ENCODE data around the gene DCBLD2.
A peak's percentile ranks its signal among the peaks of the same experiment; 100 is the strongest.
"Not testable (repeated sequence)": the region's sequence is repeated elsewhere in the genome, so short reads cannot be mapped to it uniquely, and the experiment has no call there.

The DCBLD2 gene

GRCh38 chr3:98892263-98892662 is 9.2 kb downstream of the DCBLD2 start:
- no peak for DNase-seq (ENCODE audit: low read depth in 2 of 2)

GRCh38 chr3:98890965-98891910 is 10.3 kb downstream of the DCBLD2 start:
- no peak for DNase-seq (ENCODE audit: low read depth in 2 of 2)

- DNase-seq (ENCODE audit: low read depth in 2 of 2) = no peak
Measured at GRCh38 chr3:98890181-98890835, 11.2 kb downstream of the DCBLD2 start.

GRCh38 chr3:98887684-98888083 is 13.8 kb downstream of the DCBLD2 start:
- DNase-seq (ENCODE audit: low read depth in 2 of 2) = no peak

GRCh38 chr3:98886525-98886924 is 15.0 kb downstream of the DCBLD2 start:
- no peak for DNase-seq (ENCODE audit: low read depth in 2 of 2)

GRCh38 chr3:98885851-98886250 is 15.6 kb downstream of the DCBLD2 start:
- no peak for DNase-seq (ENCODE audit: low read depth in 2 of 2)

GRCh38 chr3:98884675-98885371 is 16.7 kb downstream of the DCBLD2 start:
- peak; percentile 49 to 51 for DNase-seq (ENCODE audit: low read depth in 2 of 2)

- not testable (repeated sequence) for DNase-seq (ENCODE audit: low read depth in 2 of 2)
Measured at GRCh38 chr3:98882614-98883333, 18.7 kb downstream of the DCBLD2 start.

GRCh38 chr3:98877132-98877531 is 24.4 kb downstream of the DCBLD2 start:
- DNase-seq (ENCODE audit: low read depth in 2 of 2) = no peak

- no peak for DNase-seq (ENCODE audit: low read depth in 2 of 2)
Measured at GRCh38 chr3:98875535-98875934, 26.0 kb downstream of the DCBLD2 start.

GRCh38 chr3:98874602-98875249 is 26.8 kb downstream of the DCBLD2 start:
- no peak for DNase-seq (ENCODE audit: low read depth in 2 of 2)

- DNase-seq (ENCODE audit: low read depth in 2 of 2) = no peak
Measured at GRCh38 chr3:98869391-98869790, 32.1 kb downstream of the DCBLD2 start.

- DNase-seq (ENCODE audit: low read depth in 2 of 2) = not testable (repeated sequence)
Measured at GRCh38 chr3:98857971-98858370, 43.5 kb downstream of the DCBLD2 start.

- DNase-seq (ENCODE audit: low read depth in 2 of 2) = not testable (repeated sequence)
Measured at GRCh38 chr3:98857258-98857657, 44.2 kb downstream of the DCBLD2 start.

GRCh38 chr3:98856724-98857123 is 44.8 kb downstream of the DCBLD2 start:
- no peak for DNase-seq (ENCODE audit: low read depth in 2 of 2)

GRCh38 chr3:98855806-98856400 is 45.6 kb downstream of the DCBLD2 start:
- peak; percentile 84 for DNase-seq (ENCODE audit: low read depth in 2 of 2)

GRCh38 chr3:98848108-98848507 is 53.4 kb downstream of the DCBLD2 start:
- no peak for DNase-seq (ENCODE audit: low read depth in 2 of 2)

- peak; percentile 56 to 62 for DNase-seq (ENCODE audit: low read depth in 2 of 2)
Measured at GRCh38 chr3:98846101-98846500, 55.4 kb downstream of the DCBLD2 start.

GRCh38 chr3:98843266-98843959 is 58.1 kb downstream of the DCBLD2 start:
- no peak for DNase-seq (ENCODE audit: low read depth in 2 of 2)

GRCh38 chr3:98839846-98840245 is 61.6 kb downstream of the DCBLD2 start:
- DNase-seq (ENCODE audit: low read depth in 2 of 2) = no peak
